GM03348 (cell line): ENCODE results near the gene URAD.
A peak's percentile ranks its signal among the peaks of the same experiment; 100 is the strongest.

Experiments
- DNase-seq: peaks from one replicate; pipeline ENCODE4 v3.0.0; 2012; ENCODE audit warnings: low spot score

Gene URAD

DNA sequence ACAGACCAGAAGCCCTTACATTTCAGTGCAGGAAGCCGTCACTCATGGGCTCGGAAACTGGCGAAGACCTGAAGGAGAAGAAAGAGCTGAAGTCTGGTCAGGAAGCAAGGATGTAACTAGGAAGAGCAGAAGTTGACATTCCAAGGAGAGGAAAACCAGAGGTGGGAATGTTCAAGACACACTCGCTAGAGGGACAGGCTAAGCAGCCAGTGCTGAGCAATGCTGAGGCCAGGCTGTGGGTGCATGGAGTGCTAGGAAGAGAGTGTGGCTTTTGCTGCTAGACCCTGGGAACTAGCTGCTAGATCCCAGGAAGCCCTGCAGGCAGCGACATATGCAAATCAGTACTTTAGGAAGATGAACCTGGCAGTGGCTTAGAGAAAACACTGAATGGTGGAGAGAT is 12.1 kb upstream of the URAD start:
- DNase-seq, result no peak

DNA sequence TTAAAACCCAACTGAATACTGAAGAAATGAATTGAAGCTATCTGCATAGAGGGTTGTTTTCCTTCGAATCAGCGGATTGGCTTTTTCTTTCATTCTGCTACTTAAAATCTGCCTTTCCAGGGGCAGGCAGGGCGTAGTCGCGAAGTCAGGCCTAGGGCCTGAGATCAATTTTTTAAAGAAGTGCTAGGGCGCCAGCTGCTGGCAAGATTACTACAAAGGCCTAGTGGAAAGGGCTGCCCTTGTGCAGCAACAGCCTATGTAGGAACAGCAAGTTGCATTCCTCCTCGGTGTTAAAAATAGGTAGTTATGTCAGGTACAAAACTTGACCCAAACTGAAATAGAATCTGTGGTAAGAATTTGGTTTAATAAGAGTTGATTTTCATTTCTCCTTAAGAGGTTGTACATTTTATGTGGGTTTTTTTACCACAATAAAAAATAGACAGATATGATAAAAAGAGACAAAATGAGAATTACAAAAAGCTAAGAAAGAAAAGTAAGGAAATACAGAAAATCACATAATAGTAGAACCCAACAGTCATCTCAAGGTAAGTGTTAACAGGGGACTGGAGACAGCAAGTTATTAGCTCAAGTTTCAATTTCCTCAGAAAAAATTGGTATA is 9.5 kb upstream of the URAD start:
- DNase-seq, result peak; percentile 43

DNA sequence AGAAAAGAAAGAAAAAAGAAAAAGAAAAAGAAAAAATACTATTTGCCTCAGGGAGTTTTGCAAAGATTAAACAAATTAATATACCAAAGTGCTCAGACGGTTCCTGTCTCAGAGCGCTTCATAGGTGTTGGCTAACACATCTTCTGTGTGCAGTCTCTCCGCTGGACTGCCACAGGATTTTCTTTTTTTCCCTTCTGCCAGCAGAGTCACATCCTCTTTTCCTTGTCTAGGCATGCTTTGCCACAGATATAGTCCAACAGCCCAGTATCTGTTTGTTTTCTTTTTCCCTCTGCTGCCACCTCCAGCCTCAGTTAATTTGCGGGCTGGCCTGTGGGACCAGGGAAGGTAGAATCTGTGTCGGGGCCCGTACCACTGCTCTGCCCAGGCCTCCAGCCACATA is 3.4 kb upstream of the URAD start:
- DNase-seq, result no peak

DNA sequence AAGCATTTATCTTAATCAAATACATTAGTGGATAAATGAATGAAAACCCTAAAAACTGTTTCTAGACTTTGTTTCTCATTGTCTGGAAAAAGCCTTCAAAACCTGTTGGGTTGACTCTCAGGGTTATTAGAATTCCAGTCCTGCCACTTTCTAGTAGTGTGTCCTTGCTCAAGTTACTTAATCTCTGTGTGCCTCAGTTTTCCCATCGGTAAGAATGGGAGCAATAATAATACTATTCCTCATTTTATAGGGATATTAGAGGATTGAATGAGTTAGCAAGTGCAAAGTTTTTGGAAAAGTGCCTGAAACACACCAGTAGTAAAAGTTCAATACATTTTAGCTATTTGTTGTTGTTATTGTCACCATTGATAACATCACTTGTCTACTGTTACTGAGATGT is 2.9 kb downstream of the URAD start:
- no peak for DNase-seq

DNA sequence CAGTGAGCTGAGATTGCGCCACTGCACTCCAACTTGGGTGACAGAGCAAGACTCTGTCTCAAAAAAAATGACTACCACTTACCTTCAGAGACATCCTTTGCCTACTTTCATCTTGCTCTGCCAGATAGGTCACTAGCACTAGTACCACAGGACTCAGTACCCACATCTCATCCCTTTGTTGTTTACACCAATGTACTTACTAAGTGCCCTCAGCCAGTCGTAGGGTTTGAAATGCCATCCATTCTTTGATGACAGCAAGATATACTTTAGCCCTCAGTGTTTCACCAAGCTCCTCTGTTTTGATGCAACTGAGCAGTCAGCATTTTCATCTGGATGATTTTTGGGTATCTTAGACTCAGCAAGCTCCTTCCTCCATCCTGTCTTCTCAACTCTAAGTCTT is 6.1 kb downstream of the URAD start:
- DNase-seq, result no peak

DNA sequence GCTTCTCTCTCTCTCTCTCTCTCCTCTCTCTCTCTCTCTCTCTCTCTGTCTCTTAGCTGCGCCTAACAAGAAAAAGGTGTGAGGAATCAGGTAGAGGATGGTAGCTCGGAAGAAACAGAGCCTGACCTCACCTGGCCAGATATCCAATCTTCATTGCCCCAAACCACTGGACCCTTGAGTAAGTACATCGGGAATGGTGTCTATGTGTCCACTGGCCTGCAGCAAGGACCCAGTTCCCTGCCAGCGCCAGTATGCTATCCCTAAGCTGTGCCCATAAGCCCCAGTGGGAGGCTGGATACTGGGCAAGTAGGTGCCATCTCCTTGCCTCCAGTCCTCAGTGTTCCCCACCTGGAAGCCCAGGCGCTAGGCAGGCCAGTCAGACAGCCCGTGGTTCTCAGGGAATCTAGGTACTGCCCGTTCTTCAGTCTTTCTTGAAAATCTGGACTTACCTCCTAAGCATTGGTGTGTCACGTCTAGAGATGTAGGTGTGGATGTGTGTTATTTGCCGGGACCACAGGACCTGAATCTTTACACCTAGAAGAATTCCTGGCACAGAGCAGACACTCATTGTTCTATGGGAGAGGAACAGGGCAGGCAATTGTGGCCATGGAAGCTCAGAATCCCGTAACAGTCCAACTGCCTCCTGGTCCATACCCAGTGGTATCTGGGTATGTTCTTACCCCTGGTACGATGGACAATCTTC is 7.3 kb downstream of the URAD start:
- no peak for DNase-seq

DNA sequence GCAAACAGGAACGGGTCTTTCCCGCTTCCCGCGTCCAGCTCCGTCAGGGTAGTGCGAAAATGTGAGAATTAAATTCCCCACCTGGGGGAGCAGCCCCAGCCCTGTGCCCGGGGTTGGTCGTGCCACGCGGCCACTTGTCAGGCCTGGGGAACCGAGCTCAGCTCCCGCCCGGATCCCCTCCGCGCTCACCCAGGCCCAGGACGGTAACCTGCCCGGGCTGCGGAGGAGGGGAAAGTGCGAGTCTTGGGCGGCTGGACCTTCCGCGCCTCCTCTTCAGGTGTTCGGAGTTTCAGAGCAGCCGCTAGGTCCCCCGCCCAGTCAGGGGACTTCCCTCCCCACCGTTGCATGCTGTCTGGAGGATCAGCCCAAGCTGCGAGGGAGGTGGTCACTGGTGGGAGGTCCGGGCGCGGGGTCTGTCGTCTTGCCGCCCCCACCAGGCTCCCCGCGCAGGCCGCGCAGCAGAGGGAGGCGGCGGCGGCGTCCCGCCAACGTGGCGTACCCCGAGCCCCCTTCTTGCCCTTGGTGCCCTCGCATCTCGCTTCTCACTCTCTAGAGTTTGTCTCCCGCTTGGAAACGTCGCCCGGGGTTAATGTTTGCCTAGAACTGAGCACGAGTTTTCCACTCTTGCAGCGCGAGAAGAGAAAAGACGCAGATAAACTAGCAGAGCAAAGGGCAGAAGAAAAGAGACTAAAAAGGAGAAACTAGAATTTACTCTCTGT is 8.1 kb downstream of the URAD start:
- DNase-seq, result no peak

DNA sequence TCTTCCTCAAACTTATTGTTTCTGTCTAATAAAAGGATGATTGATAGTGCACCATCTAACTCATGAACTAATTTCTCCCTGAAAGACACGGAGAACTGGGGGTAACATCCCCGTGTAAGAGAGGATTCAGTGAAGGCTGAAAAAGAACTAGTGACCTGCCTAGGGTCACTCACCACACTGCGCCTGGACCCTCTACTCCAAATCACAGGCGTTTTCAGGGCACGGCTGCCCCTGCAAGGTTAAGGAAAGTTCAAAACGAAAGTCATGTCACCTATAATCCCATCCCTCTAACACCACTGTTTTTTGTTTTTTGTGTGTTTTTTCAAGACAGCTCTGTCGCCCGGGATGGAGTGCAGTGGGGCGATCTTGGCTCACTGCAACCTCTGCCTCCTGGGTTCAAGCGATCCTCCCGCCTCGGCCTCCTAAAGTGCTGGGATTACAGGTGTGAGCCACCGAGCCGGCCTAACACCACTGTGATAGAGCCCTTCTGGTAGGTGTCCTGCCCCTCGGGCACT is 8.7 kb downstream of the URAD start:
- no peak for DNase-seq

DNA sequence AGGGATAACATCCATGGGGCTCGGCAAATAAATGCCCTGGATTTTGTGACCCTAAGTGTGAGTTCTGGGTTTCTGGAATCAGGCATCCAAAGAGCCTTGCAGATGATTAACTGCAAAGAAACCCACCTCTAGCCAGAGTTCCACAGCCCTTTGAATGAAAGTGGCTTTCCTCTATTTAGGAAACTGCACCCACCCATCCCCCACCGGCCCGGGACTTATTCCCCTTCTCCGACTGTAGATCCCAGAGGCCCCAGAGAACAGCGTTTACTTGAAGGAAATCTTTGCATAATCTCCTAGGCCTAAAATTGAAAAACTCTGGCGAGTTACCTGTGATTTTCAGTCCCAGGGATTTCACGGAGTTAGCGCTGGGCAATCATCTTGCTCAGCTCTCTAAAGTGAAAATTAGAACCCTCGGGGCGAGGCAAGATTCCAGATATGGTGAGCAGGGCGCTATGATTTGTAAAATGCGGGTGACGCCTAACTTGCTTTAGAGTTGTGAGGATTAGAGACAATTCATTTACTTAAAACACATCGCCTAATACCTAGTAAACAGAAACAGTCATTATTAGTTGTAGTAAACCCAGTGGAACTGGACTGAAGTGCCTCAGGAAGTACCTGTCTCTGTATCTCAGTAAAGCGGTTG is 9.4 kb downstream of the URAD start:
- no peak for DNase-seq

DNA sequence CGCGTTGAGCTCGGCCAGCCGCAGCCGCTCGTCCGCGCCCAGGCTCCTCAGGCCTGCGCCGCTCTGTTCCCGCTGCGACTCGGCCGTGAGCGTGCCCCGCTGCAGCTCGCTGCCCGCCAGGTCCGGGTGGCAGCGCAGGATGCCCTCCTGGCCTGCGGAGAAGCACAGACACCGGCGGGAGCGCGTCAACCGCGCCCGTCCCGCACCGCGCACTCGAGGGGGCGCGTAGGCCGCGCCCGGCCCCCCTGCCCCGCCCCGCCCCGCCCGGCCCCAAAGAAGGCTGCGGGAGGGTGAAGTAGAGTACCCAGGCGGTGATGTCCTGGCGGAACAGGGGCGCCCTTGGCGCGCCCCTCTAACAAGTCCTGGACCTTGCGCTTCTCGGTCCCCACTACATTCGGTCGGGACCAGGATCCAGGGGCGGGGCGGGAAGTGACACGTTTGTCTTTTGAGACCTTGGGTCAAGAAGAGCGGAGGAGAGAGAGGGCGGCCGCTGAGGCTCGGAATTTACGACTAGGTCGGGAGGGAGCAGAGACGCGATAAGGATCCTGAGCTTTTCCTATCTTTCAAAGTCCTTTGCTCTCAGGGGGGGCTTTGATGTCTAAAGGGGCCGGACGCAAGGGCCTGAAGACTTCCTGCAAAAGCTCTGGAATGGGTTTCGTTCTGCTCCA is 10.1 kb downstream of the URAD start:
- no peak for DNase-seq

DNA sequence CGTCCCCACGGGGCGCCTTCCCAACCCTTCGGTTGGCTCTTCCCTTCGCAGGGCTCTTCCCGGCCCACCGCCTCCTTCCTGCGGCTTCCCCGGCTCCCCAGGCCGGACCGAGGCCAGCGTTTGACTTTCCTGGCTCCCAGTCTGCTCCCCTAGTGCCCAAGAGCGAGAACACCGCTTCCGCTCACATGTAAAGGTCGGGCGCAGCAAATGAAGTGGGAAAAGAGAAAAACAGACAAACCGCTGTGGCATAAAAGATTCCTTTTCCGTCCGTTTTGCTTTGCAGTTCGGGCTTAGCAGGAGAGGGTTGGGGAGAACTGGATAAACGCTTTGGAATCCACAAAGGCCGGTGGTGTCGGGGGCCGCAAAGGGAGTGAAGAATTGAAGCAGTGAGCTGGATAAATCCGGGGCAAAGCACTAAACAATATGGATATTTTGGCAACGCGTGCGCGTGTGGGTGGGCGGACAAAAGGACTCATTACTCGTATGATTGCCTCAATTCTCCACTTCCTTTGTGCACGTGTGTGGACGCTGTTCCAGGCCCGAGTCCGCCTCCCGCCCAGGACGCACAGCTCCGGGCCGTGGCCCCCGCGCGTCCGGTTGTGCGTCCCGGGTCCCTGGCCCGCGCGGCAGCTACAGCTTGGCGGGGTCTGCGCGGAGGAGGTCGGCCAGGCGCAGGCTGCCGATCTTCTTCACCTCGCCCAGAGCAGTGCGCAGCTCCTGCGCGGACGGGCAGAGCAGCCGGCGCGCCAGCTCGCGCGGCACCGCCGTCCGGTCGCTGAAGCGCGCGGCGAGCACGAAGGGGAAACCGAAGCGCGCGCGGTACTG is 10.8 kb downstream of the URAD start:
- DNase-seq, result no peak

DNA sequence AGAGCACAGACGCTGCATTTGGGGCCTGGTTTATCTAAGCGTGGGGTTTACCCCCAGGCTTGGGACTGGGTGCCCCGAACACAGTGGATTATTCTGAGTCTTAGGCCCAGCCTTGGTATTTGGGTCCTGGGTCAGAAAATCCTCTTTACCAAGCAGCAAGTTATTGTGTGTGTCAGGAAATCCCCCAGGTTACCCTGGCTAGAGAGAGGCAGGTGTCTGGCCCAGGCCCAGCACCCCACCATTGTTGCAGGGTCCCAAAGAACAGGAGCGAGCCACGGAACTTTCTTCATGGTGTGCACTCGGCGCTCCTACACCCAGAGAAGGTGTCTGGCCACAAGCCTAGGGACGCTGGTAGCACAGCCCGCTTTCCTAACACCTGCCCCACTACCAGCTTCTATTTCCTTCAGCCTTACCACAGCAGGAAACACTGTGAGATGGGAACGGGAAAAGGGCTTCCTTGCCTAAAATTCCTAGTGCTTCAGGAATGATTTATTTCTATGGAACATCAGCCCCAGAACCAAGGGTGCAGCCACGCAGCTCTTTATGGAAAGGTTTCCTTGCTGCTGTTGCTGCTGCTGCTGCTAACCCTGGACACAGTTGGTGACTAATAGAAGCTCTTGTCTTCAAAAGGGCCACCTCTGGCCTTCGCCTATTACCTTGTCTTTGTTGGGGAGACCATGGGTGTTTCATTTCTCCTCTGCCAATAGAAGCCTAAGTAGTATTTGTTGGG is 12.0 kb downstream of the URAD start:
- no peak for DNase-seq

DNA sequence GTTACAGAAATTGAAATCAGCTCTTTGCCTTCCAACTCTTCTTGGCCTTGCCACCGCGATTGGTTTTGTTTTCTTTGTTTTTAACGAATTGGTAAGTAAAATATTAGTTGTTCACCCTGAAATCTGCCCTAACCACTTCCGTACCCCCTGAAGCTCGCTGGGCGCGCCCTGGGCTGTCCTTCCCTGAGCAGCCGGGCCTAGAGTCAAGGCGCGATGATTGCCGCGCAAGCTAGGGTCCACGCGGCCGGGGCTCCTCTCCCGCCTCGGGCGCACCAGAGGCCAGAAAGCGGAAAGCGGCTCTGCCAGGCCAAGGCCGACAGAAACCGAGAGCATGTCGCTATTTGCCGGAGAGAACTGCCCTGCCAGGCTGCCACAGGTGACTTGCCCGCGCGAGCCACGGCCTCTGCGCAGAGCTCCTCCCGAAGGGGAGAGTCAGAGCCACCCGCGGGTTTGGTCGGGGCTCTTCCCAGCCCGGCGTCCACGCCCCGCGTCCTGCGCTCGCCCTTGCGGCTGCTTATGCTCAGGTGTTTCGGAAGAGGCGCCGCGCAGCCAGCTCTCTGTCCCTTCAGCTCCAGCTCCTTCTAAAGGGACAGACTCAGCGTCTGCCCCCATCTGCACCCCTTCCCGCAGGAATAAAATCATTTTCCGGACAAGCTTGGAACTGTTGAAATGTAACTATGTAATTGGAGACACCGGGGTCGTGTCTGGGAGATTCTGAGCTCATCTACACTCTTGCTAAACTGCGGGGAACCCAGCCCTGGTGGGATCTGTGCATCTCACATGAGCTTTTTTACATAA is 12.7 kb downstream of the URAD start:
- no peak for DNase-seq

DNA sequence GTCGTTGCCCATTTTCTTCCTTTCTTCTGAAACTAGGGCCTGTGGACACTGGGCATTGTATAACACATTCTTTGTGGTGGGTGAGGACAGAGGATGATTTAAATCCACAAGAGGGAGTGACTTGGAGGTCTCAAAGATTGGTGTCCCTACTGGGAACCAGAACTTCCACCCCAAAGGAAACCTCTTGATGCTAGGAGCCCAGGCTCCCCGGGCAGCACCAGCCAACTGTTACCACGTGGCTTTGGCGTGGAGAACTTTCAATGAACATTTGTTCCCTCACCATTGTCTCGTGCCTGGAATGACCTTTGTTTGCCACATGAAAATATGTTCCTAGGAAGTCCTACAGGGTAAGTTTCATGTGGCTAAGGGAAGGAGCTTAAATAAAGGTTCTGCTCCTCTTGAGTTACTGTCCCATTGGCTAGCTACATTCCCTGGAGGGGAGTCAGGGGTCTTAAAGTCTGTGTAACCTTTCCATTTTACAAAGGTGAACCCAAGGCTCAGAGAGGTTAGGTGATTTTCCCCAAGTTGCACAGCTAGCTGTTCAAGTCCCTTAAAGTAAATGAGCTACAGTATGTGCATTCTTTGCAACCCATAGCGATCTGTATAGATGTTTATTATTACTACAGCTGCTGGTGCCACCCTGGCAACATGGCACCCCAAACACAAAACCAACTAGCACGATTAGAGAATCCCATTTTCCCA is 14.4 kb downstream of the URAD start:
- DNase-seq, result no peak

DNA sequence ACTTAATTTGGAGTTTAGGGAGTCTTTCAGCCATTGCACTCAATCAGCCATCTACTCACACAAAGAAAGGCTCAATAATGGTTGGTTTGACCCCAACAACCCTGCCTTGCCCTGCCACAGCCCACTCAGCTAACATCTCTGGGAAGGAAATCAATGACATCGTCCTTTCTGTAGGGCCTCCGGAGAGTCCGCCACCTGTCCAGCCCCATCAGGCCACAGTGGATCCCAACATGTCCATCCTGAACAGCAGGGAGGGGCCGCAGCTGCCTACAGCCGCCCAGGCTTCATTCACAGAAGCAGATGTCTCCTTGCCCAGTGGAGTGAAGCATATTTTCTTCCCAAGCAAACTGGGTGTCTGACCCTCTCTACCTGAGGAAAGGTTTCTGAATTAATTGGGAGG is 15.2 kb downstream of the URAD start:
- no peak for DNase-seq

DNA sequence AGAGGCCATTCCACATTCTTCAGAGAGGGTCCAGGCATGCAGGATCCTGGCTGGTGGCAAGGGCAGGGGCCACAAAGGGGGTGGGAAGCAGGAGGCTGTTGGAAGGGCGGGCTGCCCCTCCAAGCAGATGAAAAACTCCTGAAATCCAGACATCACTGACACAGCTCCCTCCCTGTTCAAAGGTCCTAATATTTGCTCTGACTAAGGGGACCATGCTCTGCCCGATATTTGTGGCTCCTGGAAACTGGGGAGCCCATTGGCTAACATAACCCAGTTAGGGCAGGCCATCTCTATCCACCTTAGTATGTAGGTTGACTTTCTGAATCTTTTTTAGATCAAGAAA is 16.0 kb downstream of the URAD start:
- no peak for DNase-seq

DNA sequence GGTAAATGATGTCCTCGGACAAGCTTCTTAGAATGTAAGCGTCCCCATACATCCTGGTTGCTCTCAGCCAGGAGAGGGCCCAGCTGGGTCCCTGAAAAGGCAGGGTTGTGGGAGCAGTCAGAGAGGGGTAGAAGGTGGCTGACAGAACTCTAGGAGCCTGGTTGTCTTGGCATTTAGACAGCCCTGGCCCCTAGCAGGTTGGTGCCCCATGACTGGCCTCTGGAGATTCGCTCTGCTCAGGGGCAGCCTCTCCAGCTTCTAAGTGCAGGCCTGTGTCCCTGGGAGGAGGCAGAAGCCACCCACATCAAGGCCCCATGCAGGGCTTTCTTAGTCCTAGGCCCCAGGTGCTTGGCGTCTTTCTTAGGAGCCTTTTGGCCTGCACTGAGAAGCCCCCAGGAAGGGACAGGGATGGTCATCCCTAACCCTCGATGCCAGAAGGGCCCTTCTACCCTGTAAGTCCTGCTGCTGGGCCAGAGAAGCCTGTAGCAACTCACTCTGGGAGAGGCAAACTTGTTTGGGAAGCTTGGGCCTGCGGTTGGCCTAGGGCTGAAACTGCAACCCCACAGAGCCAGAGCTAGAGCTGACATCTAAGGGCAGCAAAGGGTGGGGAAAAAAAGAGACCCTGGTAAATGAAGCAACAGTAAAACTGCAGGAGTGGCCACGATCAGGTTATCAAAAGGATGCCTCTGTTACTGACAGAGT is 16.6 kb downstream of the URAD start:
- no peak for DNase-seq

DNA sequence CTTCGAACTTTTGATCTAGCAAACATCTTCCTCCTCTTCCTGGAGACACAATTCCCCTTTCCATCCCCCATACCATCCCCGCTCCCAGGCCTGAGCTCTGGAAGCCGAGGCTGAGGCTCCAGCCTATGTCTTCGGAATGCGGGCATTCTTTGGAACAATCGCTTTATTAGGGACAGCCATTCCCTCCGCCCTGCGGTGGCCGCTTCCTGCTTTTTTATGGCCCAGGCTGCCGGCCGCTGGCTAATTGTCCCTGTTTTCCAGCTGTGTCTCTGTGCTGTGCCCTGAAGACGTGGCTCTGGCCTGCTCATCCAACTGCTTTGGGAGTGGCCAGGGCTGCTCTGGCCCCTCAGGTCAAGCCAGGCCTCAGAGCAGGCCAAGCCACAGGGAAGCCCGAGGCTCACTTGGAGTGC is 17.3 kb downstream of the URAD start:
- no peak for DNase-seq
